GM12878 (cell line): ENCODE measurements around the gene NKX6-1. TPM values are rescaled to one million over a fixed set of nuclear protein-coding genes. Genes with fewer than 3 reads are reported as not detected.
A peak's percentile ranks its signal among the peaks of the same experiment; 100 is the strongest.

Source experiments
- ATAC-seq: fragments of 200-7000 bp; cut with Tn5 transposase; 3 replicates; pipeline ENCODE4 v1.9.1; 2020; ENCODE audit warnings: mild to moderate bottlenecking, moderate library complexity
- BruUV-seq: library from RNA; stranded (reverse); fragments of 400-500 nt; replicated peaks from 2 replicates; lab custom pipeline; 2021; lab: Mats Ljungman, UMichigan
- CTCF ChIA-PET: fragments of 300-600 bp; sonication (Branson Sonifier 250); formaldehyde crosslinking; extraction: SDS; loops from one replicate; lab custom pipeline; 2021; ENCODE audit warnings: inconsistent platforms; lab: Yijun Ruan, JAX
- POLR2A ChIA-PET: fragments of 350-600 bp; formaldehyde crosslinking; extraction: SDS; loops from one replicate; lab custom pipeline; 2021; ENCODE audit warnings: inconsistent platforms; lab: Charles Lee
- RAD21 ChIA-PET: fragments of 300-600 bp; sonication (Branson Sonifier 250); formaldehyde crosslinking; loops from one replicate; lab custom pipeline; 2023; ENCODE audit warnings: antibody characterized with exemption; ENCODE audit not compliant: unreplicated experiment; lab: Charles Lee
- SMC1A ChIA-PET: fragments of 300-600 bp; sonication (Branson Sonifier 250); formaldehyde crosslinking; loops from one replicate; lab custom pipeline; 2023; ENCODE audit not compliant: unreplicated experiment, uncharacterized antibody; lab: Charles Lee
- DNase-seq: peaks from one replicate; pipeline ENCODE4 v3.0.0-alpha.2; 2011; ENCODE audit warnings: low read depth, low spot score
- FAIRE-seq: peaks from 3 replicates; lab custom pipeline; 2011; peaks lifted over from hg19 to GRCh38; lab: Jason Lieb, UNC
- H2AFZ ChIP-seq: 2 replicates; pipeline ENCODE4 v1.6.0; 2011; ENCODE audit warnings: low read depth, low read length, control low read depth; ENCODE audit not compliant: control insufficient read depth
- H3K27ac ChIP-seq: 2 replicates; pipeline ENCODE4 v1.5.1; 2011; ENCODE audit warnings: control low read depth; ENCODE audit not compliant: control insufficient read depth, insufficient read depth
- H3K27me3 ChIP-seq, 2 experiments: replicated peaks in 1 of 2; 2 replicates each; pipeline versions ENCODE4 v1.6.0 to v1.6.1; 2011; ENCODE audit warnings: low read length in 1 of 2; ENCODE audit not compliant: control insufficient read depth in 2 of 2, insufficient read depth in 2 of 2
- H3K36me3 ChIP-seq, 2 experiments: 2 replicates each; pipeline ENCODE4 v1.5.1; 2011; ENCODE audit warnings: low read length in 1 of 2; ENCODE audit not compliant: control insufficient read depth in 2 of 2, insufficient read depth in 2 of 2
- H3K4me1 ChIP-seq: 2 replicates; pipeline ENCODE4 v1.6.1; 2011; ENCODE audit warnings: mild to moderate bottlenecking, low read length, moderate library complexity, mixed read lengths; ENCODE audit not compliant: control insufficient read depth, insufficient read depth
- H3K4me2 ChIP-seq: 2 replicates; pipeline ENCODE4 v1.6.0; 2011; ENCODE audit warnings: control low read depth; ENCODE audit not compliant: control insufficient read depth, insufficient read depth
- H3K4me3 ChIP-seq: fragments of 200-600 bp; sonication (generic); 2 replicates; pipeline ENCODE4 v1.5.1; 2016
- H3K79me2 ChIP-seq: 2 replicates; pipeline ENCODE4 v1.6.0; 2011; ENCODE audit warnings: low read length; ENCODE audit not compliant: control insufficient read depth, insufficient read depth
- H3K9ac ChIP-seq: 2 replicates; pipeline ENCODE4 v1.8.0; 2011; ENCODE audit warnings: low read length, control low read depth, mixed read lengths; ENCODE audit not compliant: control insufficient read depth, insufficient read depth
- H3K9me3 ChIP-seq: replicated peaks from 3 replicates; pipeline ENCODE4 v1.5.1; 2011; ENCODE audit warnings: mild to moderate bottlenecking, low read length; ENCODE audit not compliant: control insufficient read depth, insufficient read depth
- H4K20me1 ChIP-seq: 2 replicates; pipeline ENCODE4 v1.6.0; 2011; ENCODE audit not compliant: control insufficient read depth, insufficient read depth
- CTCF ChIP-seq, 3 experiments: IDR thresholded peaks in 2 of 3; conservative IDR thresholded peaks in 1 of 3; 2 replicates each; pipeline ENCODE4 v1.5.1; 2011; ENCODE audit warnings: low read depth in 3 of 3, low read length in 3 of 3, mild to moderate bottlenecking in 3 of 3, control low read depth in 2 of 3, moderate library complexity in 2 of 3, inconsistent platforms in 1 of 3, mixed read lengths in 1 of 3; ENCODE audit not compliant: control insufficient read depth in 2 of 3, insufficient read depth in 1 of 3; ENCODE audit errors: extremely low read depth in 1 of 3
- HCFC1 ChIP-seq: fragments of 150-350 bp; IDR thresholded peaks from 2 replicates; pipeline ENCODE4 v1.6.1; 2014; ENCODE audit warnings: low read length
- WGBS: methylation state at CpG from one replicate; pipeline ENCODE4 v1.1.6; 2016; ENCODE audit warnings: low lambda C conversion rate; ENCODE audit not compliant: insufficient replicate concordance, insufficient coverage; ENCODE audit errors: missing lambda C conversion rate; 5-methylcytosine and 5-hydroxymethylcytosine counted together
- in situ Hi-C: fragments of 300-500 bp; cut with MboI; formaldehyde crosslinking; loops from 9 replicates; pipeline ENCODE4 v1.14.3; 2018; ENCODE audit warnings: mixed read lengths
- intact Hi-C: fragments of 100-400 bp; cut with micrococcal nuclease; formaldehyde crosslinking; loops from one replicate; pipeline ENCODE4 v1.14.2; 2022; ENCODE audit not compliant: unreplicated experiment
- polyA plus RNA-seq, 11 experiments: library from polyadenylated mRNA; depleted of rRNA in 4 of 11; unstranded in 6 of 11; stranded (reverse) in 5 of 11; fragments of >200 nt; fragmentation: Nextera tagmentation in 4 of 11; fragmentation: Illumina TruSeq in 1 of 11; extraction: Ambion mirVana in 4 of 11; extraction: Trizol in 1 of 11; gene quantifications; 1 replicate in 1 of 11; 2 replicates in 10 of 11; pipeline versions ENCODE4 v1.2.1 to v1.2.3, GENCODE V29; 2011 to 2016; ENCODE audit warnings: inconsistent platforms in 2 of 11, missing spikeins in 2 of 11, low read depth in 1 of 11
- total RNA-seq, 4 experiments: library from RNA; depleted of rRNA in 3 of 4; stranded (reverse); fragments of >200 nt in 3 of 4; fragmentation: Illumina TruSeq in 1 of 4; extraction: Trizol in 1 of 4; gene quantifications; 2 replicates each; pipeline versions ENCODE4 v1.2.1 to v1.2.3, GENCODE V29; 2013 to 2021
- TF ChIP-seq, protein P1 (sequence below): IDR thresholded peaks from 2 replicates; pipeline ENCODE4 v1.6.1; 2011; ENCODE audit warnings: borderline replicate concordance, low read depth, mild to moderate bottlenecking, moderate library complexity, mixed read lengths, low read length; ENCODE audit not compliant: insufficient read depth; ENCODE audit errors: extremely low read length

The NKX6-1 gene
- total and polyA plus RNA-seq, 10 of the 15 experiments (the other 5 are each of a cell fraction or from before 2014, with no cell fraction given), result not detected

DNA sequence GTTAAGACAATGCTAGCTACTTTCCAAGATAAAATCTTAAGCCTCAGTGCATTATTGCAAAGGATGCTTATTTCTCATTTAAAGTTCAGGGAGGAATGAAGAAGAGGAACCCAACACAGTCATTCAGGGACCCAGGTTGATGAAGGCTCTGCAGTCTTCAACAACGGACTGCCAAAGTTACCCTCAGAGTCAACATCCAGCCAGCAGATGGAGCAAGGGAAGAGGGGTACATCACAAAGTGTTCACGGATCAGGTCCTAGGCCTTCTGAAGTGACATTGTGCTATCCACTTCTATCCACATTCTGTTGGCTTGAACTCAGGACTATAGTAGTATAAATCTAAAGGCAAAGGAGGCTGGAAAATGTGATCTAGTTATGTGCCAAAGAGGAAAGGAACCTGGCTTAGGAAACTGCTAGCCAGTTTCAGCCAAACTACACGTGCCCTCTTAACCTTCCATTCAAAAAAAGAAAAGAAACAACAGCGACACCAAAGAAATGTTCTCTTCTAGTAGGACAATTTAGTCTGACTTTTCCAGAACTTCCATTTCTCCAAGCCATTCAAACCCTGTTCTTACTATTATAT lies 28.8 kb downstream of the NKX6-1 start:
- intact Hi-C loops, result no loop called here
- Histone ChIP-seq H3K4me3 (no peak overlapping the region), H3K27me3 (no peaks in the 10 kb centered on the region; a peak in 1 of 4 replicates), H4K20me1 (no peaks in the 10 kb centered on the region), H3K36me3 (no peaks in the 10 kb centered on the region), H2AFZ (no peak overlapping the region), H3K79me2 (no peaks in the 10 kb centered on the region), H3K27ac (no peak overlapping the region), H3K9ac (no peak overlapping the region), H3K4me2 (no peak overlapping the region), H3K4me1 (no peaks in the 10 kb centered on the region), H3K9me3 (no peaks in the 10 kb centered on the region)
- RAD21 ChIA-PET, result no interaction called here
- ATAC-seq, result peak; percentile 45; the same call in 1 of the 3 replicates
- DNase-seq, result no peak
- 32% methylated on average over 4 of the region's 4 CpGs for WGBS
- in situ Hi-C loops, result loop anchor here (10.0 kb wide), 1 partner anchor 65 kb away; no protein-coding TSS in a partner anchor
- POLR2A ChIA-PET, result no interaction called here
- BruUV-seq, result no TSS peak
- SMC1A ChIA-PET, result no interaction called here
- FAIRE-seq, result no peak
- CTCF ChIA-PET, result no interaction called here
- TF ChIP-seq, protein P1, sequence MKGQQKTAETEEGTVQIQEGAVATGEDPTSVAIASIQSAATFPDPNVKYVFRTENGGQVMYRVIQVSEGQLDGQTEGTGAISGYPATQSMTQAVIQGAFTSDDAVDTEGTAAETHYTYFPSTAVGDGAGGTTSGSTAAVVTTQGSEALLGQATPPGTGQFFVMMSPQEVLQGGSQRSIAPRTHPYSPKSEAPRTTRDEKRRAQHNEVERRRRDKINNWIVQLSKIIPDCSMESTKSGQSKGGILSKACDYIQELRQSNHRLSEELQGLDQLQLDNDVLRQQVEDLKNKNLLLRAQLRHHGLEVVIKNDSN, result no peak
- TF ChIP-seq CTCF (IDR thresholded peaks at IDR 0.05 in 2 of 3, conservative IDR thresholded peaks at IDR 0.05 in 1 of 3; ENCODE audit: control insufficient read depth in 2 of 3, extremely low read depth in 1 of 3, insufficient read depth in 1 of 3, low read depth in 3 of 3, low read length in 3 of 3) (peak; percentile 18 to 28 (median 19); a peak in 3 of 6 replicates), HCFC1 (no peak)
